ENCODE measurements around the gene PRSS22.

Gene PRSS22

GRCh38 chr16:2808181-2808580 is 49.8 kb downstream of the PRSS22 start:
- H3K27ac ChIP-seq, result no peak overlapping the region
- no peak for TF ChIP-seq ZFX (IDR thresholded peaks at IDR 0.05; ENCODE audit: borderline replicate concordance)
- TF ChIP-seq, protein P1, sequence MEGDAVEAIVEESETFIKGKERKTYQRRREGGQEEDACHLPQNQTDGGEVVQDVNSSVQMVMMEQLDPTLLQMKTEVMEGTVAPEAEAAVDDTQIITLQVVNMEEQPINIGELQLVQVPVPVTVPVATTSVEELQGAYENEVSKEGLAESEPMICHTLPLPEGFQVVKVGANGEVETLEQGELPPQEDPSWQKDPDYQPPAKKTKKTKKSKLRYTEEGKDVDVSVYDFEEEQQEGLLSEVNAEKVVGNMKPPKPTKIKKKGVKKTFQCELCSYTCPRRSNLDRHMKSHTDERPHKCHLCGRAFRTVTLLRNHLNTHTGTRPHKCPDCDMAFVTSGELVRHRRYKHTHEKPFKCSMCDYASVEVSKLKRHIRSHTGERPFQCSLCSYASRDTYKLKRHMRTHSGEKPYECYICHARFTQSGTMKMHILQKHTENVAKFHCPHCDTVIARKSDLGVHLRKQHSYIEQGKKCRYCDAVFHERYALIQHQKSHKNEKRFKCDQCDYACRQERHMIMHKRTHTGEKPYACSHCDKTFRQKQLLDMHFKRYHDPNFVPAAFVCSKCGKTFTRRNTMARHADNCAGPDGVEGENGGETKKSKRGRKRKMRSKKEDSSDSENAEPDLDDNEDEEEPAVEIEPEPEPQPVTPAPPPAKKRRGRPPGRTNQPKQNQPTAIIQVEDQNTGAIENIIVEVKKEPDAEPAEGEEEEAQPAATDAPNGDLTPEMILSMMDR (IDR thresholded peaks at IDR 0.05), result no peak

GRCh38 chr16:2806286-2806685 is 51.7 kb downstream of the PRSS22 start:
- no peak for TF ChIP-seq ZFX (IDR thresholded peaks at IDR 0.05; ENCODE audit: borderline replicate concordance)
- TF ChIP-seq, protein P1 (IDR thresholded peaks at IDR 0.05), result no peak

DNA sequence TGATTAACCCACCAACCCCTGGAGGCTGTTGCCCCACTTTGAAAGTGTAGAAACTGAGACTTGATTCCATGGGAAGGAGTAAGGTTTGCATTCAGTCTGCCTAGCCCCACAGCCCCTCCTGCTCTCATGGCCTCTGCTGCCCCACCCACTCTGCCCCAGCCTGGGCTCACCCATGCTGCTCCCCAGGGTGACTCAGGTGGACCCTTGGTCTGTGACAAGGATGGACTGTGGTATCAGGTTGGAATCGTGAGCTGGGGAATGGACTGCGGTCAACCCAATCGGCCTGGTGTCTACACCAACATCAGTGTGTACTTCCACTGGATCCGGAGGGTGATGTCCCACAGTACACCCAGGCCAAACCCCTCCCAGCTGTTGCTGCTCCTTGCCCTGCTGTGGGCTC is 53.2 kb downstream of the PRSS22 start:
- no peak for TF ChIP-seq ZFX (IDR thresholded peaks at IDR 0.05; ENCODE audit: borderline replicate concordance)
- TF ChIP-seq, protein P1 (IDR thresholded peaks at IDR 0.05), result no peak
- H3K27ac ChIP-seq, result no peak overlapping the region

More at GRCh38 chr16:2806286-2806685, 51.7 kb downstream of the PRSS22 start:
- no peak overlapping the region for H3K27ac ChIP-seq

DNA sequence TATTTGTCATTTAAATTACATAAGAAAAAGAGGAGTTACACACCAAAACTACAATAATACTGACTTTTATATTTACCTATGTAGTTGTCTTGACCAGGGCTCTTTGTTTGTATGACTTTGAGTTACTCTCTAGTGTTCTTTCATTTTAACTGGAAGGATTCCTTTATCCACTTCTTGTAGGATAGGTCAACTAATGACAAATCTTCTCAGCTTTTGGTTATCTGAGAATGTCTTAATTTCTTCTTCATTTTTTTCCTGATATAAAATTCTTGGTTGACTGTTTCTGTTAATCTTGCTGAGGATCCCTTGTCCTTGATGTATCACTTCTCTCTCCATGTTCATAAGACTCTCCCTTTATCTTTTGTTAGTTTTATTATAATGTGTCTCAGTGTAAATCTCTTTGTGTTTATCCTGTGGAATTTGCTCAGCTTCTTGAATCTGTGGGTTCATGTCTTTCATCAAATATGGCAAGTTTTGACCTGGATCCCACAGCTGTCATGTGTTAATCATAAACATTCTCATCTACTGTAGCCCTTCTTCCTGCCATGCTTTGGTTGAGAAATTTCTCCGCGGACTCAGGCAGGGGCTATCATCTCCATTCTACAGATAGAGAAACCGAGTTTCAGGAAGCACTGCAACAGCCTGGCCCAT is 54.3 kb downstream of the PRSS22 start:
- no peak overlapping the region for H3K27ac ChIP-seq
- TF ChIP-seq, protein P1 (IDR thresholded peaks at IDR 0.05), result no peak
- TF ChIP-seq ZFX (IDR thresholded peaks at IDR 0.05; ENCODE audit: borderline replicate concordance), result no peak

Data from 22Rv1 (cell line).